GM12878 (cell line): ENCODE results near the gene TMEM86A. TPM values are rescaled to one million over a fixed set of nuclear protein-coding genes. Genes with fewer than 3 reads are reported as not detected.
A peak's percentile ranks its signal among the peaks of the same experiment; 100 is the strongest.

ENCODE experiments used
- ATAC-seq: fragments of 200-7000 bp; cut with Tn5 transposase; 3 replicates; pipeline ENCODE4 v1.9.1; 2020; ENCODE audit warnings: mild to moderate bottlenecking, moderate library complexity
- BruUV-seq: library from RNA; stranded (reverse); fragments of 400-500 nt; replicated peaks from 2 replicates; lab custom pipeline; 2021; lab: Mats Ljungman, UMichigan
- CTCF ChIA-PET: fragments of 300-600 bp; sonication (Branson Sonifier 250); formaldehyde crosslinking; extraction: SDS; loops from one replicate; lab custom pipeline; 2021; ENCODE audit warnings: inconsistent platforms; lab: Yijun Ruan, JAX
- POLR2A ChIA-PET: fragments of 350-600 bp; formaldehyde crosslinking; extraction: SDS; loops from one replicate; lab custom pipeline; 2021; ENCODE audit warnings: inconsistent platforms; lab: Charles Lee
- RAD21 ChIA-PET: fragments of 300-600 bp; sonication (Branson Sonifier 250); formaldehyde crosslinking; loops from one replicate; lab custom pipeline; 2023; ENCODE audit warnings: antibody characterized with exemption; ENCODE audit not compliant: unreplicated experiment; lab: Charles Lee
- SMC1A ChIA-PET: fragments of 300-600 bp; sonication (Branson Sonifier 250); formaldehyde crosslinking; loops from one replicate; lab custom pipeline; 2023; ENCODE audit not compliant: unreplicated experiment, uncharacterized antibody; lab: Charles Lee
- DNase-seq: peaks from one replicate; pipeline ENCODE4 v3.0.0-alpha.2; 2011; ENCODE audit warnings: low read depth, low spot score
- FAIRE-seq: peaks from 3 replicates; lab custom pipeline; 2011; peaks lifted over from hg19 to GRCh38; lab: Jason Lieb, UNC
- H2AFZ ChIP-seq: 2 replicates; pipeline ENCODE4 v1.6.0; 2011; ENCODE audit warnings: low read depth, low read length, control low read depth; ENCODE audit not compliant: control insufficient read depth
- H3K27ac ChIP-seq: 2 replicates; pipeline ENCODE4 v1.5.1; 2011; ENCODE audit warnings: control low read depth; ENCODE audit not compliant: control insufficient read depth, insufficient read depth
- H3K27me3 ChIP-seq, 2 experiments: replicated peaks in 1 of 2; 2 replicates each; pipeline versions ENCODE4 v1.6.0 to v1.6.1; 2011; ENCODE audit warnings: low read length in 1 of 2; ENCODE audit not compliant: control insufficient read depth in 2 of 2, insufficient read depth in 2 of 2
- H3K36me3 ChIP-seq, 2 experiments: 2 replicates each; pipeline ENCODE4 v1.5.1; 2011; ENCODE audit warnings: low read length in 1 of 2; ENCODE audit not compliant: control insufficient read depth in 2 of 2, insufficient read depth in 2 of 2
- H3K4me1 ChIP-seq: 2 replicates; pipeline ENCODE4 v1.6.1; 2011; ENCODE audit warnings: mild to moderate bottlenecking, low read length, moderate library complexity, mixed read lengths; ENCODE audit not compliant: control insufficient read depth, insufficient read depth
- H3K4me2 ChIP-seq: 2 replicates; pipeline ENCODE4 v1.6.0; 2011; ENCODE audit warnings: control low read depth; ENCODE audit not compliant: control insufficient read depth, insufficient read depth
- H3K4me3 ChIP-seq: fragments of 200-600 bp; sonication (generic); 2 replicates; pipeline ENCODE4 v1.5.1; 2016
- H3K79me2 ChIP-seq: 2 replicates; pipeline ENCODE4 v1.6.0; 2011; ENCODE audit warnings: low read length; ENCODE audit not compliant: control insufficient read depth, insufficient read depth
- H3K9ac ChIP-seq: 2 replicates; pipeline ENCODE4 v1.8.0; 2011; ENCODE audit warnings: low read length, control low read depth, mixed read lengths; ENCODE audit not compliant: control insufficient read depth, insufficient read depth
- H3K9me3 ChIP-seq: replicated peaks from 3 replicates; pipeline ENCODE4 v1.5.1; 2011; ENCODE audit warnings: mild to moderate bottlenecking, low read length; ENCODE audit not compliant: control insufficient read depth, insufficient read depth
- H4K20me1 ChIP-seq: 2 replicates; pipeline ENCODE4 v1.6.0; 2011; ENCODE audit not compliant: control insufficient read depth, insufficient read depth
- BRCA1 ChIP-seq: IDR thresholded peaks from 2 replicates; pipeline ENCODE4 v1.6.1; 2011; ENCODE audit warnings: low read depth, low read length, improper control_type of control experiment
- CREM ChIP-seq: IDR thresholded peaks from 2 replicates; pipeline ENCODE4 v1.6.1; 2014; ENCODE audit warnings: antibody characterized with exemption, low read depth
- CTCF ChIP-seq, 3 experiments: IDR thresholded peaks in 2 of 3; conservative IDR thresholded peaks in 1 of 3; 2 replicates each; pipeline ENCODE4 v1.5.1; 2011; ENCODE audit warnings: low read depth in 3 of 3, low read length in 3 of 3, mild to moderate bottlenecking in 3 of 3, control low read depth in 2 of 3, moderate library complexity in 2 of 3, inconsistent platforms in 1 of 3, mixed read lengths in 1 of 3; ENCODE audit not compliant: control insufficient read depth in 2 of 3, insufficient read depth in 1 of 3; ENCODE audit errors: extremely low read depth in 1 of 3
- HSF1 ChIP-seq: fragments of 150-350 bp; IDR thresholded peaks from 2 replicates; pipeline ENCODE4 v1.6.1; 2014; ENCODE audit warnings: mild to moderate bottlenecking, low read depth, low read length
- IKZF1 ChIP-seq: fragments of 450-650 bp; conservative IDR thresholded peaks from 2 replicates; pipeline ENCODE4 v1.6.1; 2017; ENCODE audit warnings: antibody characterized with exemption, mild to moderate bottlenecking
- MXI1 ChIP-seq: fragments of 150-350 bp; IDR thresholded peaks from 2 replicates; pipeline ENCODE4 v1.6.1; 2011; ENCODE audit warnings: low read depth, mild to moderate bottlenecking, inconsistent platforms, low read length, improper control_type of control experiment
- NKRF ChIP-seq: fragments of 450-650 bp; conservative IDR thresholded peaks from 2 replicates; pipeline ENCODE4 v1.6.1; 2017; ENCODE audit warnings: mild to moderate bottlenecking, moderate library complexity
- NR2C2 ChIP-seq: IDR thresholded peaks from 2 replicates; pipeline ENCODE4 v1.6.1; 2011; ENCODE audit warnings: borderline replicate concordance, low read depth; ENCODE audit not compliant: control insufficient read depth, insufficient read length
- POLR2AphosphoS5 ChIP-seq: IDR thresholded peaks from 2 replicates; pipeline ENCODE4 v1.6.1; 2011; ENCODE audit warnings: mild to moderate bottlenecking, low read length, inconsistent platforms
- RAD21 ChIP-seq: IDR thresholded peaks from 2 replicates; pipeline ENCODE4 v1.6.1; 2011; ENCODE audit warnings: mild to moderate bottlenecking, low read depth, low read length, moderate library complexity; ENCODE audit not compliant: insufficient read depth
- RB1 ChIP-seq: fragments of 450-650 bp; formaldehyde crosslinking; IDR thresholded peaks from 2 replicates; pipeline ENCODE4 v1.6.1; 2017; ENCODE audit warnings: mild to moderate bottlenecking, borderline replicate concordance
- WGBS: methylation state at CpG from one replicate; pipeline ENCODE4 v1.1.6; 2016; ENCODE audit warnings: low lambda C conversion rate; ENCODE audit not compliant: insufficient replicate concordance, insufficient coverage; ENCODE audit errors: missing lambda C conversion rate; 5-methylcytosine and 5-hydroxymethylcytosine counted together
- in situ Hi-C: fragments of 300-500 bp; cut with MboI; formaldehyde crosslinking; loops from 9 replicates; pipeline ENCODE4 v1.14.3; 2018; ENCODE audit warnings: mixed read lengths
- intact Hi-C: fragments of 100-400 bp; cut with micrococcal nuclease; formaldehyde crosslinking; loops from one replicate; pipeline ENCODE4 v1.14.2; 2022; ENCODE audit not compliant: unreplicated experiment
- polyA plus RNA-seq, 11 experiments: library from polyadenylated mRNA; depleted of rRNA in 4 of 11; unstranded in 6 of 11; stranded (reverse) in 5 of 11; fragments of >200 nt; fragmentation: Nextera tagmentation in 4 of 11; fragmentation: Illumina TruSeq in 1 of 11; extraction: Ambion mirVana in 4 of 11; extraction: Trizol in 1 of 11; gene quantifications; 1 replicate in 1 of 11; 2 replicates in 10 of 11; pipeline versions ENCODE4 v1.2.1 to v1.2.3, GENCODE V29; 2011 to 2016; ENCODE audit warnings: inconsistent platforms in 2 of 11, missing spikeins in 2 of 11, low read depth in 1 of 11
- total RNA-seq, 4 experiments: library from RNA; depleted of rRNA in 3 of 4; stranded (reverse); fragments of >200 nt in 3 of 4; fragmentation: Illumina TruSeq in 1 of 4; extraction: Trizol in 1 of 4; gene quantifications; 2 replicates each; pipeline versions ENCODE4 v1.2.1 to v1.2.3, GENCODE V29; 2013 to 2021

Gene TMEM86A
- total and polyA plus RNA-seq, 10 of the 15 experiments (the other 5 are each of a cell fraction or from before 2014, with no cell fraction given) = 0.01 to 0.11 (median 0.06) TPM; not detected in 7

- TF ChIP-seq RB1 (no peak), CREM (no peak), NR2C2 (no peak), MXI1 (no peak), IKZF1 (no peak), BRCA1 (no peak), HSF1 (no peak)
Observed at GRCh38 chr11:18737642-18738041, 39.1 kb downstream of the TMEM86A start (continued).

- ChIA-PET POLR2A (no interaction called here), SMC1A (interaction anchor here (0.6 to 1.4 kb wide), 5 partner anchors 12 to 198 kb away, joined by 3 to 4 read pairs (median 4); no protein-coding TSS in a partner anchor), CTCF (interaction anchor here (0.6 to 19.6 kb wide), 15 partner anchors 9 to 625 kb away, joined by 3 to 494 read pairs (median 4); partner anchors contain the start of gene IGSF22), RAD21 (interaction anchor here (1.0 to 2.8 kb wide), 3 partner anchors 25 to 199 kb away, joined by 3 to 8 read pairs (median 6); no protein-coding TSS in a partner anchor)
- H4K20me1 ChIP-seq = no peaks in the 10 kb centered on the region
- no peaks in the 10 kb centered on the region for H3K36me3 ChIP-seq
- H3K4me1 ChIP-seq = no peaks in the 10 kb centered on the region
- TF ChIP-seq POLR2AphosphoS5 (no peak), NKRF (no peak), RAD21 (peak; percentile 25; the same call in 1 of the 2 replicates), CTCF (IDR thresholded peaks at IDR 0.05 in 2 of 3, conservative IDR thresholded peaks at IDR 0.05 in 1 of 3; ENCODE audit: control insufficient read depth in 2 of 3, extremely low read depth in 1 of 3, insufficient read depth in 1 of 3, low read depth in 3 of 3, low read length in 3 of 3) (peak in 2 of 3 experiments; percentile 17 to 22; a peak in 2 of 6 replicates)
- no peaks in the 10 kb centered on the region for H3K79me2 ChIP-seq
- DNase-seq (no peak), ATAC-seq (peak; percentile 62), FAIRE-seq (no peak)
- H3K9me3 ChIP-seq = no peaks in the 10 kb centered on the region
- 45% methylated on average over 4 of the region's 4 CpGs for WGBS
- intact Hi-C loops (no loop called here), in situ Hi-C loops (loop anchor here (10.0 kb wide), 1 partner anchor 55 kb away; the partner anchor contains the start of gene PTPN5)
- H2AFZ ChIP-seq = no peak overlapping the region
- H3K9ac ChIP-seq = no peak overlapping the region
- H3K27ac ChIP-seq = no peak overlapping the region
- BruUV-seq = no TSS peak
- no peak overlapping the region for H3K4me2 ChIP-seq
- no peaks in the 10 kb centered on the region for H3K27me3 ChIP-seq
- no peak overlapping the region for H3K4me3 ChIP-seq
Observed at GRCh38 chr11:18739685-18740084, 41.1 kb downstream of the TMEM86A start.
